HG02884 (cell line): Measurements from ENCODE around the gene HTT-AS.
A peak's percentile ranks its signal among the peaks of the same experiment; 100 is the strongest.

Source experiments
- ATAC-seq: cut with Tn5 transposase; IDR thresholded peaks from one replicate; pipeline ENCODE4 v1.9.1; 2021; ENCODE audit warnings: mild to moderate bottlenecking, moderate library complexity; ENCODE audit not compliant: unreplicated experiment

Gene HTT-AS

GRCh38 chr4:3091464-3091863 lies 17.1 kb upstream of the HTT-AS start:
- no peak for ATAC-seq

- no peak for ATAC-seq
Observed at GRCh38 chr4:3087115-3087797, 12.9 kb upstream of the HTT-AS start.

GRCh38 chr4:3085948-3086670 lies 11.8 kb upstream of the HTT-AS start:
- no peak for ATAC-seq

GRCh38 chr4:3083732-3084131 lies 9.4 kb upstream of the HTT-AS start:
- ATAC-seq, result no peak

- no peak for ATAC-seq
Observed at GRCh38 chr4:3082925-3083515, 8.7 kb upstream of the HTT-AS start.

GRCh38 chr4:3079694-3080123 lies 5.4 kb upstream of the HTT-AS start:
- no peak for ATAC-seq

- peak; percentile 36 for ATAC-seq
Observed at GRCh38 chr4:3077796-3078195, 3.5 kb upstream of the HTT-AS start.

GRCh38 chr4:3075652-3075981 lies 1.3 kb upstream of the HTT-AS start:
- no peak for ATAC-seq

- ATAC-seq, result no peak
Observed at GRCh38 chr4:3074846-3075651, 711 bp upstream of the HTT-AS start.

GRCh38 chr4:3073158-3074077 lies 920 bp downstream of the HTT-AS start:
- peak; percentile 22 for ATAC-seq

GRCh38 chr4:3071811-3072210 lies 2.5 kb downstream of the HTT-AS start:
- no peak for ATAC-seq

GRCh38 chr4:3070709-3071500 lies 3.4 kb downstream of the HTT-AS start:
- no peak for ATAC-seq

- ATAC-seq, result no peak
Observed at GRCh38 chr4:3069661-3070199, 4.6 kb downstream of the HTT-AS start.

GRCh38 chr4:3067473-3068001 lies 6.8 kb downstream of the HTT-AS start:
- no peak for ATAC-seq

GRCh38 chr4:3066836-3067400 lies 7.4 kb downstream of the HTT-AS start:
- ATAC-seq, result no peak

GRCh38 chr4:3065551-3065950 lies 8.8 kb downstream of the HTT-AS start:
- ATAC-seq, result no peak

GRCh38 chr4:3062471-3062870 lies 11.9 kb downstream of the HTT-AS start:
- ATAC-seq, result no peak

GRCh38 chr4:3060946-3061345 lies 13.4 kb downstream of the HTT-AS start:
- ATAC-seq, result no peak

GRCh38 chr4:3059943-3060342 lies 14.4 kb downstream of the HTT-AS start:
- no peak for ATAC-seq
